MCF 10A (cell line): ENCODE results near the gene KLHL36. TPM values are rescaled to one million over a fixed set of nuclear protein-coding genes. Genes with fewer than 3 reads are reported as not detected.

Experiments
- BruUV-seq: library from RNA; stranded (reverse); fragments of 400-500 nt; replicated peaks from 2 replicates; lab custom pipeline; 2021; lab: Mats Ljungman, UMichigan
- CTCF ChIA-PET: fragments of 300-600 bp; sonication (Branson Sonifier 250); formaldehyde crosslinking; extraction: SDS; loops from one replicate; lab custom pipeline; 2021; ENCODE audit warnings: antibody characterized with exemption, inconsistent platforms; lab: Yijun Ruan, JAX
- POLR2A ChIA-PET: fragments of 300-600, 350-650 bp; sonication (Branson Sonifier 250); formaldehyde crosslinking; extraction: SDS; loops from one replicate; lab custom pipeline; 2020; ENCODE audit warnings: antibody characterized with exemption, inconsistent platforms; lab: Yijun Ruan, JAX
- DNase-seq: peaks from one replicate; pipeline ENCODE4 v3.0.0-alpha.2; 2018; ENCODE audit not compliant: unreplicated experiment
- H3K27ac Mint-ChIP-seq: one replicate; pipeline ENCODE4 v1.8.0; 2022; ENCODE audit warnings: mild to moderate bottlenecking, low read depth, mixed read lengths; ENCODE audit not compliant: unreplicated experiment
- H3K27me3 Mint-ChIP-seq: one replicate; pipeline ENCODE4 v1.8.0; 2022; ENCODE audit warnings: mixed read lengths; ENCODE audit not compliant: insufficient read depth, unreplicated experiment
- H3K36me3 Mint-ChIP-seq: one replicate; pipeline ENCODE4 v1.8.0; 2022; ENCODE audit warnings: mild to moderate bottlenecking, moderate library complexity, mixed read lengths; ENCODE audit not compliant: insufficient read depth, unreplicated experiment
- H3K4me1 Mint-ChIP-seq: one replicate; pipeline ENCODE4 v1.8.0; 2022; ENCODE audit warnings: mixed read lengths; ENCODE audit not compliant: insufficient read depth, unreplicated experiment
- H3K4me3 Mint-ChIP-seq: one replicate; pipeline ENCODE4 v1.8.0; 2022; ENCODE audit warnings: mild to moderate bottlenecking, moderate library complexity, mixed read lengths; ENCODE audit not compliant: unreplicated experiment
- H3K9me3 Mint-ChIP-seq: one replicate; pipeline ENCODE4 v1.8.0; 2022; ENCODE audit warnings: mixed read lengths; ENCODE audit not compliant: unreplicated experiment
- intact Hi-C: fragments of 100-400 bp; cut with micrococcal nuclease; formaldehyde crosslinking; loops from 2 replicates; pipeline ENCODE4 v1.14.1; 2022
- total RNA-seq: library from RNA; stranded (reverse); gene quantifications from 2 replicates; pipeline ENCODE4 v1.2.3, GENCODE V29; 2022
- TF ChIP-seq, protein P1 (sequence below): fragments of 200-600 bp; IDR thresholded peaks from one replicate; pipeline ENCODE4 v1.8.0; 2022; ENCODE audit warnings: antibody characterized with exemption, mild to moderate bottlenecking; ENCODE audit not compliant: unreplicated experiment

The KLHL36 gene
- total RNA-seq, 1 experiment from 2014 or later, result 38.4 TPM

- POLR2A ChIA-PET, result interaction anchor here (0.7 kb wide), 1 partner anchor 10 kb away, joined by 3 read pairs; no protein-coding TSS in a partner anchor
- no peak overlapping the region for H3K27ac Mint-ChIP-seq
- H3K27me3 Mint-ChIP-seq, result no peaks in the 10 kb centered on the region
- H3K9me3 Mint-ChIP-seq, result no peaks in the 10 kb centered on the region
- CTCF ChIA-PET, result no interaction called here
- TF ChIP-seq, protein P1, sequence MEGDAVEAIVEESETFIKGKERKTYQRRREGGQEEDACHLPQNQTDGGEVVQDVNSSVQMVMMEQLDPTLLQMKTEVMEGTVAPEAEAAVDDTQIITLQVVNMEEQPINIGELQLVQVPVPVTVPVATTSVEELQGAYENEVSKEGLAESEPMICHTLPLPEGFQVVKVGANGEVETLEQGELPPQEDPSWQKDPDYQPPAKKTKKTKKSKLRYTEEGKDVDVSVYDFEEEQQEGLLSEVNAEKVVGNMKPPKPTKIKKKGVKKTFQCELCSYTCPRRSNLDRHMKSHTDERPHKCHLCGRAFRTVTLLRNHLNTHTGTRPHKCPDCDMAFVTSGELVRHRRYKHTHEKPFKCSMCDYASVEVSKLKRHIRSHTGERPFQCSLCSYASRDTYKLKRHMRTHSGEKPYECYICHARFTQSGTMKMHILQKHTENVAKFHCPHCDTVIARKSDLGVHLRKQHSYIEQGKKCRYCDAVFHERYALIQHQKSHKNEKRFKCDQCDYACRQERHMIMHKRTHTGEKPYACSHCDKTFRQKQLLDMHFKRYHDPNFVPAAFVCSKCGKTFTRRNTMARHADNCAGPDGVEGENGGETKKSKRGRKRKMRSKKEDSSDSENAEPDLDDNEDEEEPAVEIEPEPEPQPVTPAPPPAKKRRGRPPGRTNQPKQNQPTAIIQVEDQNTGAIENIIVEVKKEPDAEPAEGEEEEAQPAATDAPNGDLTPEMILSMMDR, result no peak
- DNase-seq, result peak; percentile 30
- H3K4me3 Mint-ChIP-seq, result no peak overlapping the region
- peaks cover 10% of the 10 kb centered on the region for H3K4me1 Mint-ChIP-seq
- intact Hi-C loops, result no loop called here
- no TSS peak for BruUV-seq
- H3K36me3 Mint-ChIP-seq, result peaks cover 6% of the 10 kb centered on the region
These were observed 42.9 kb upstream of the KLHL36 start for GRCh38 chr16:84605339-84605848.

GRCh38 chr16:84606081-84606875, 42.0 kb upstream of the KLHL36 start:
- no peak overlapping the region for H3K4me3 Mint-ChIP-seq
- H3K4me1 Mint-ChIP-seq, result peaks cover 10% of the 10 kb centered on the region
- TF ChIP-seq, protein P1, result no peak
- no peaks in the 10 kb centered on the region for H3K9me3 Mint-ChIP-seq
- no peak overlapping the region for H3K27ac Mint-ChIP-seq
- BruUV-seq, result no TSS peak
- intact Hi-C loops, result no loop called here
- peaks cover 6% of the 10 kb centered on the region for H3K36me3 Mint-ChIP-seq
- H3K27me3 Mint-ChIP-seq, result no peaks in the 10 kb centered on the region
- no peak for DNase-seq
- CTCF ChIA-PET, result interaction anchor here (2.4 kb wide), 1 partner anchor 16 kb away, joined by 12 read pairs; no protein-coding TSS in a partner anchor
- POLR2A ChIA-PET, result interaction anchor here (0.5 to 0.7 kb wide), 2 partner anchors 9 to 820 kb away, joined by 3 read pairs; no protein-coding TSS in a partner anchor

DNA sequence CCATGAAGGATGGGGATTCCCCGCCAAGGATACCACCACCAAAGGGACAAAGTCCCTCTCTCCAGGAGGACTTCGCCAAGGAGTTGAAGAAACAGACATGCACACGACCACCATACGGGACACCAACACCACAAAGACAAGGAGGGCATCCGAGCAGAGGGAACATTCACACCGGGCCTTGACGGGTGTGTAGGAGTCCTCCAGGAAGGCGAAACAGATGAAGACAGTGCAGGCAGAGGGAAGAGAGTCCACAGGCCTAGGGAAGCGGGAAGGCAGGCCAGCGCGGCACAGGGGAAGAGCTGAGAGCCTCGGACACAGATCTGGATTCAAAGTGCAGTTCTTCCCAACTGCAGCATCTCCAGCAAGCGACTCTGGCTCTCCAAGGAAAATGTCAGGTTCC, 41.2 kb upstream of the KLHL36 start:
- no peaks in the 10 kb centered on the region for H3K9me3 Mint-ChIP-seq

GRCh38 chr16:84607694-84608093, 40.6 kb upstream of the KLHL36 start:
- Mint-ChIP-seq H3K4me3 (no peak overlapping the region), H3K27ac (peak overlapping the region; percentile 24), H3K4me1 (peaks cover 10% of the 10 kb centered on the region), H3K36me3 (peaks cover 11% of the 10 kb centered on the region), H3K9me3 (no peaks in the 10 kb centered on the region), H3K27me3 (no peaks in the 10 kb centered on the region)
- DNase-seq, result no peak
- ChIA-PET POLR2A (no interaction called here), CTCF (interaction anchor here (2.4 kb wide), 1 partner anchor 15 kb away, joined by 12 read pairs; no protein-coding TSS in a partner anchor)
- TF ChIP-seq, protein P1, result no peak
- BruUV-seq, result no TSS peak
- intact Hi-C loops, result no loop called here

More for the DNA sequence above, 41.2 kb upstream of the KLHL36 start:
- no peak for DNase-seq
- ChIA-PET CTCF (interaction anchor here (2.4 kb wide), 1 partner anchor 15 kb away, joined by 12 read pairs; no protein-coding TSS in a partner anchor), POLR2A (no interaction called here)
- Mint-ChIP-seq H3K27ac (no peak overlapping the region), H3K36me3 (peaks cover 8% of the 10 kb centered on the region), H3K27me3 (no peaks in the 10 kb centered on the region), H3K4me1 (peaks cover 10% of the 10 kb centered on the region), H3K4me3 (no peak overlapping the region)
- TF ChIP-seq, protein P1, result no peak
- intact Hi-C loops, result no loop called here
- BruUV-seq, result no TSS peak
